ENCODE results near the gene FN3KRP. TPM values are rescaled to one million over a fixed set of nuclear protein-coding genes. Genes with fewer than 3 reads are reported as not detected.

The FN3KRP gene
- total RNA-seq, 1 donor from 2014 or later: 10.6 TPM

DNA sequence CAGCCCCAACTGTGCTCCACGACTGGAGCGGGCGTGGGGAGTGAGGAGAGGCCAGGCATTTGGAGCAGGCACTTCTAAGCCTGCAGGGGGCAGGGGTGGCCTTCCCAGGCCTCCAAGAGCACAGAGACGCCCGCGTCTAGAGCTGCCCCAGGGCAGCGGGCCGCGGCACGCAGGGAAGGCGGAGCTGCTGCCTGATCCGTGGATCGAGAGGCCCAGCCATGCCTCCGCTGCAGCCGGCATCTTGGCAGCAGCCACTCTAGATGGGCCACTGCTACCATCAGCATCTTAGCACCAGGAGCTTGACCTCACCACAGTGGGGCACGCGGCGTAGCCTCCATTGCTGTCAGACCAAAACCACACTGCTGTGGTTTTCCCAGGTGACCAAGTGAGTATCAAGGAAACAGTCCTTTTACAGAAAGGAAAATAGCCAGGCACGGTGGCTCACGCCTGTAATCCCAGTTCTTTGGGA lies 47.8 kb upstream of the FN3KRP start:
- Histone ChIP-seq H3K4me1 (peaks cover 5% of the 10 kb centered on the region), H3K27me3 (no peaks in the 10 kb centered on the region), H3K27ac (no peak overlapping the region), H3K4me3 (no peak overlapping the region), H3K36me3 (no peaks in the 10 kb centered on the region), H3K9me3 (no peaks in the 10 kb centered on the region)
- DNase-seq (ENCODE audit: extremely low spot score in 2 of 2): no peak
- intact Hi-C loops (cut with DNase I): no loop called here
- TF ChIP-seq POLR2A (IDR thresholded peaks at IDR 0.05): no peak
- TF ChIP-seq CTCF (IDR thresholded peaks at IDR 0.05): peak in 1 of 3 experiments; percentile 38
- TF ChIP-seq POLR2AphosphoS5 (IDR thresholded peaks at IDR 0.05; ENCODE audit: insufficient read depth in 1 of 2, low read depth in 1 of 2): no peak

DNA sequence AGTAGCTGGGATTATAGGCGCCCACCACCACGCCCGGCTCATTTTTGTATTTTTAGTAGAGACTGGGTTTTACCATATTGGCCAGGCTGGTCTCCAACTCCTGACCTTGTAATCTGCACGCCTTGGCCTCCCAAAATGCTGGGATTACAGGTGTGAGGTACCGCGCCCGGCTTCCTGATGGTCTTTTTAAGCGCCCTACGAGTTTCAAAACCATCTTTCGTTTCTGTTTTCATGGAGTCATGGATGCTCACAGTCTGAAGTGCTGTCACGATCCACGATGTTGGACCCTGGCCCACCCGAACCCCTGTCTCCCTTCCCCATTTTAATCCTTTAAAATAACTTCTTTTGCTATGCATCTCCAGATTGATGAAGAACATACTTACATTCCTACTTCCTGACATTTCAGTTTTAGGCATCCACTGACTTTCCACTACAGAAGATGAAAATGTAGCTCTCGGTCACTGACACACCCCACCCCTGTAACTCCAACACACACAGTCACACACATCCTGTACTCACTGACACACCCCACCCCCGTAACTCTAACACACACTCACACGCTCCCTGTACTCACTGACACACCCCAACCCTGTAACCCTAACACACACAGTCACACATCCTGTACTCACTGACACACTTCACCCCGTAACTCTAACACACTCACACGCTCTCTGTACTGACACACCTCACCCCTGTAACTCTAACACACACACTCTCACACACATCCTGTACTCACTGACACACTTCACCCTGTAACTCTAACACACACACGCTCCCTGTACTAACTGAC lies 45.6 kb upstream of the FN3KRP start:
- Histone ChIP-seq H3K36me3 (no peaks in the 10 kb centered on the region), H3K4me1 (peaks cover 5% of the 10 kb centered on the region), H3K9me3 (no peaks in the 10 kb centered on the region), H3K4me3 (no peak overlapping the region), H3K27ac (peak overlapping the region; percentile 39), H3K27me3 (no peaks in the 10 kb centered on the region)
- no peak for TF ChIP-seq POLR2A (IDR thresholded peaks at IDR 0.05)
- no peak for TF ChIP-seq POLR2AphosphoS5 (IDR thresholded peaks at IDR 0.05; ENCODE audit: insufficient read depth in 1 of 2, low read depth in 1 of 2)
- no peak for TF ChIP-seq CTCF (IDR thresholded peaks at IDR 0.05)
- DNase-seq (ENCODE audit: extremely low spot score in 2 of 2): no peak
- intact Hi-C loops (cut with DNase I): no loop called here

- H3K9me3 ChIP-seq: no peaks in the 10 kb centered on the region
- DNase-seq (ENCODE audit: extremely low spot score in 2 of 2): no peak
- H3K4me1 ChIP-seq: no peaks in the 10 kb centered on the region
- no peaks in the 10 kb centered on the region for H3K27me3 ChIP-seq
- H3K27ac ChIP-seq: no peak overlapping the region
- TF ChIP-seq POLR2A (IDR thresholded peaks at IDR 0.05) (no peak), CTCF (IDR thresholded peaks at IDR 0.05) (no peak), POLR2AphosphoS5 (IDR thresholded peaks at IDR 0.05; ENCODE audit: insufficient read depth in 1 of 2, low read depth in 1 of 2) (no peak)
- H3K36me3 ChIP-seq: no peaks in the 10 kb centered on the region
- no peak overlapping the region for H3K4me3 ChIP-seq
- intact Hi-C loops (cut with DNase I): no loop called here
Observed at GRCh38 chr17:82674656-82675475, 41.6 kb upstream of the FN3KRP start.

- DNase-seq (ENCODE audit: extremely low spot score in 2 of 2): no peak
- Histone ChIP-seq H3K9me3 (no peaks in the 10 kb centered on the region), H3K4me3 (no peak overlapping the region), H3K27me3 (no peaks in the 10 kb centered on the region), H3K27ac (no peak overlapping the region), H3K36me3 (no peaks in the 10 kb centered on the region), H3K4me1 (no peaks in the 10 kb centered on the region)
- TF ChIP-seq POLR2A (IDR thresholded peaks at IDR 0.05): no peak
- no peak for TF ChIP-seq CTCF (IDR thresholded peaks at IDR 0.05)
- no peak for TF ChIP-seq POLR2AphosphoS5 (IDR thresholded peaks at IDR 0.05; ENCODE audit: insufficient read depth in 1 of 2, low read depth in 1 of 2)
- intact Hi-C loops (cut with DNase I): no loop called here
Observed at GRCh38 chr17:82675476-82676245, 40.8 kb upstream of the FN3KRP start.
